Neuronal stem cell (in vitro differentiated cells): ENCODE data around the gene SCN10A.

ENCODE experiments used
- DNase-seq: peaks from one replicate; pipeline ENCODE4 v3.0.0-alpha.2; 2013; ENCODE audit warnings: low spot score
- H2AFZ ChIP-seq: one replicate; pipeline ENCODE4 v1.6.1; 2013; ENCODE audit warnings: mild to moderate bottlenecking, low read length, inconsistent platforms
- H2AK5ac ChIP-seq: 2 replicates; pipeline ENCODE4 v1.6.1; 2013; ENCODE audit warnings: low read depth, mild to moderate bottlenecking, inconsistent platforms, low read length, moderate library complexity, mixed read lengths
- H2BK120ac ChIP-seq: 2 replicates; pipeline ENCODE4 v1.6.1; 2013; ENCODE audit warnings: low read depth, mild to moderate bottlenecking, inconsistent platforms, low read length, moderate library complexity, mixed read lengths
- H2BK12ac ChIP-seq: one replicate; pipeline ENCODE4 v1.6.1; 2013; ENCODE audit warnings: low read length, inconsistent platforms
- H2BK15ac ChIP-seq: 2 replicates; pipeline ENCODE4 v1.6.1; 2013; ENCODE audit warnings: mild to moderate bottlenecking, low read length, inconsistent platforms, mixed read lengths
- H2BK5ac ChIP-seq: one replicate; pipeline ENCODE4 v1.6.1; 2013; ENCODE audit warnings: inconsistent platforms, mild to moderate bottlenecking, low read length, moderate library complexity
- H3K14ac ChIP-seq: one replicate; pipeline ENCODE4 v1.6.1; 2013; ENCODE audit warnings: low read length, inconsistent platforms
- H3K18ac ChIP-seq: 2 replicates; pipeline ENCODE4 v1.6.1; 2013; ENCODE audit warnings: low read length, inconsistent platforms
- H3K23ac ChIP-seq: 2 replicates; pipeline ENCODE4 v1.6.1; 2013; ENCODE audit warnings: low read depth, mild to moderate bottlenecking, mixed read lengths, low read length, inconsistent platforms; ENCODE audit not compliant: poor library complexity
- H3K27ac ChIP-seq: replicated peaks from 3 replicates; pipeline ENCODE4 v1.5.1; 2013; ENCODE audit warnings: low read length, inconsistent platforms
- H3K27me3 ChIP-seq, 3 experiments: 2 replicates each; pipeline ENCODE4 v1.6.1; 2013; ENCODE audit warnings: low read length in 3 of 3, mild to moderate bottlenecking in 2 of 3, inconsistent platforms in 1 of 3, low read depth in 1 of 3, mixed read lengths in 1 of 3, moderate library complexity in 1 of 3; ENCODE audit not compliant: control insufficient read depth in 3 of 3, insufficient read depth in 3 of 3
- H3K36me3 ChIP-seq, 2 donors: replicated peaks in 1 of 2; 2 replicates each; pipeline ENCODE4 v1.6.1; 2013; ENCODE audit warnings: low read length in 2 of 2; ENCODE audit not compliant: control insufficient read depth in 2 of 2, insufficient read depth in 2 of 2
- H3K4ac ChIP-seq: 2 replicates; pipeline ENCODE4 v1.6.1; 2013; ENCODE audit warnings: inconsistent platforms, mild to moderate bottlenecking, low read length, moderate library complexity
- H3K4me1 ChIP-seq, 2 donors: 1 replicate in 1 of 2; 2 replicates in 1 of 2; pipeline ENCODE4 v1.6.1; 2013; ENCODE audit warnings: low read length in 2 of 2, low read depth in 1 of 2; ENCODE audit not compliant: control insufficient read depth in 2 of 2, insufficient read depth in 1 of 2
- H3K4me2 ChIP-seq: one replicate; pipeline ENCODE4 v1.6.1; 2013; ENCODE audit warnings: mild to moderate bottlenecking, low read length, inconsistent platforms; ENCODE audit not compliant: insufficient read depth, poor library complexity, severe bottlenecking
- H3K4me3 ChIP-seq, 2 donors: 2 replicates each; pipeline ENCODE4 v1.5.1; 2013; ENCODE audit warnings: low read length in 2 of 2, mild to moderate bottlenecking in 2 of 2, inconsistent platforms in 1 of 2, moderate library complexity in 1 of 2
- H3K79me1 ChIP-seq: one replicate; pipeline ENCODE4 v1.6.1; 2013; ENCODE audit warnings: low read depth, mild to moderate bottlenecking, inconsistent platforms, low read length, moderate library complexity
- H3K9ac ChIP-seq: one replicate; pipeline ENCODE4 v1.6.1; 2013; ENCODE audit warnings: mild to moderate bottlenecking, low read depth, low read length, inconsistent platforms; ENCODE audit not compliant: poor library complexity
- H3K9me3 ChIP-seq, 2 donors: replicated peaks in 1 of 2; 2 replicates each; pipeline versions ENCODE3 to v1.6.1; 2013; ENCODE audit warnings: low read length in 2 of 2, mild to moderate bottlenecking in 2 of 2, inconsistent platforms in 1 of 2, low read depth in 1 of 2, mixed read lengths in 1 of 2, moderate library complexity in 1 of 2; ENCODE audit not compliant: control insufficient read depth in 2 of 2, insufficient read depth in 1 of 2
- H4K8ac ChIP-seq: one replicate; pipeline ENCODE4 v1.6.1; 2013; ENCODE audit warnings: low read depth, mild to moderate bottlenecking, inconsistent platforms, low read length, moderate library complexity
- H4K91ac ChIP-seq: one replicate; pipeline ENCODE4 v1.6.1; 2013; ENCODE audit warnings: low read length, low read depth, mild to moderate bottlenecking, inconsistent platforms; ENCODE audit not compliant: poor library complexity
- WGBS, 2 donors: extraction: QIAGEN DNeasy Blood & Tissue Kit; methylation state at CpG; one replicate each; pipeline ENCODE4 v1.1.7; 2013; ENCODE audit warnings: missing lambda C conversion rate in 2 of 2, mixed read lengths in 1 of 2; ENCODE audit not compliant: insufficient read length in 2 of 2, insufficient replicate concordance in 1 of 2; ENCODE audit errors: extremely low coverage in 2 of 2; 5-methylcytosine and 5-hydroxymethylcytosine counted together

The SCN10A gene

GRCh38 chr3:38827791-38828190 lies 11.8 kb upstream of the SCN10A start:
- Histone ChIP-seq H3K27ac (no peak overlapping the region), H2BK5ac (no peak overlapping the region), H3K9ac (no peak overlapping the region), H3K79me1 (no peaks in the 10 kb centered on the region), H3K9me3 (no peaks in the 10 kb centered on the region), H2BK120ac (no peak overlapping the region), H3K14ac (no peak overlapping the region), H2BK15ac (no peak overlapping the region), H3K18ac (no peak overlapping the region), H3K36me3 (no peaks in the 10 kb centered on the region), H2BK12ac (no peak overlapping the region), H4K8ac (no peak overlapping the region), H3K27me3 (peaks cover 0 to 3% (median 0%) of the 10 kb centered on the region in 3 experiments), H3K4me2 (no peak overlapping the region), H3K4ac (no peak overlapping the region), H3K23ac (no peak overlapping the region), H3K4me3 (no peak overlapping the region), H4K91ac (no peak overlapping the region), H2AK5ac (no peak overlapping the region), H3K4me1 (peaks cover 4 to 11% of the 10 kb centered on the region in 2 donors), H2AFZ (no peak overlapping the region)
- no peak for DNase-seq

- H2AK5ac ChIP-seq, result no peak overlapping the region
- H3K4me2 ChIP-seq, result no peak overlapping the region
- no peak overlapping the region for H2BK12ac ChIP-seq
- peaks cover 0 to 3% (median 0%) of the 10 kb centered on the region in 3 experiments for H3K27me3 ChIP-seq
- no peaks in the 10 kb centered on the region for H3K9me3 ChIP-seq
- peak overlapping the region; percentile 66 for H3K9ac ChIP-seq
- no peak overlapping the region for H4K8ac ChIP-seq
- no peak overlapping the region for H3K18ac ChIP-seq
- H3K4ac ChIP-seq, result no peak overlapping the region
- peaks cover 4 to 11% of the 10 kb centered on the region in 2 donors for H3K4me1 ChIP-seq
- no peak overlapping the region for H2BK120ac ChIP-seq
- H3K4me3 ChIP-seq, result no peak overlapping the region
- no peak for DNase-seq
- WGBS, 2 donors, result no CpG with 5 or more reads among the region's 2 CpGs
- H3K23ac ChIP-seq, result no peak overlapping the region
- H2BK5ac ChIP-seq, result no peak overlapping the region
- H3K27ac ChIP-seq, result no peak overlapping the region
- no peak overlapping the region for H2BK15ac ChIP-seq
- H3K79me1 ChIP-seq, result no peaks in the 10 kb centered on the region
- H3K36me3 ChIP-seq, result no peaks in the 10 kb centered on the region
- H4K91ac ChIP-seq, result no peak overlapping the region
- no peak overlapping the region for H3K14ac ChIP-seq
- H2AFZ ChIP-seq, result no peak overlapping the region
Measured at GRCh38 chr3:38826001-38826400, 10.0 kb upstream of the SCN10A start.

GRCh38 chr3:38824349-38824748 lies 8.3 kb upstream of the SCN10A start:
- no peak overlapping the region for H3K4ac ChIP-seq
- peaks cover 4 to 9% of the 10 kb centered on the region in 2 donors for H3K4me1 ChIP-seq
- no peak overlapping the region for H3K27ac ChIP-seq
- H2BK12ac ChIP-seq, result no peak overlapping the region
- no peak overlapping the region for H2BK120ac ChIP-seq
- H3K27me3 ChIP-seq, result peaks cover 0 to 3% (median 0%) of the 10 kb centered on the region in 3 experiments
- no peak overlapping the region for H4K91ac ChIP-seq
- no peak for DNase-seq
- no peak overlapping the region for H2BK15ac ChIP-seq
- no CpG with 5 or more reads among the region's 4 CpGs for WGBS, 2 donors
- no peak overlapping the region for H3K4me3 ChIP-seq
- H2AFZ ChIP-seq, result no peak overlapping the region
- no peak overlapping the region for H4K8ac ChIP-seq
- H3K9me3 ChIP-seq, result no peaks in the 10 kb centered on the region
- H3K36me3 ChIP-seq, result no peaks in the 10 kb centered on the region
- no peak overlapping the region for H3K4me2 ChIP-seq
- H3K23ac ChIP-seq, result no peak overlapping the region
- no peak overlapping the region for H3K9ac ChIP-seq
- no peak overlapping the region for H3K18ac ChIP-seq
- no peaks in the 10 kb centered on the region for H3K79me1 ChIP-seq
- no peak overlapping the region for H2BK5ac ChIP-seq
- no peak overlapping the region for H3K14ac ChIP-seq
- no peak overlapping the region for H2AK5ac ChIP-seq

GRCh38 chr3:38823722-38824121 lies 7.7 kb upstream of the SCN10A start:
- Histone ChIP-seq H2AK5ac (no peak overlapping the region), H4K91ac (no peak overlapping the region), H4K8ac (no peak overlapping the region), H3K23ac (peak overlapping the region; percentile 4), H3K18ac (no peak overlapping the region), H3K27ac (no peak overlapping the region), H3K9me3 (no peaks in the 10 kb centered on the region), H3K4me1 (peaks cover 4 to 6% of the 10 kb centered on the region in 2 donors), H3K4me3 (no peak overlapping the region), H3K14ac (no peak overlapping the region), H3K4ac (no peak overlapping the region), H2BK15ac (no peak overlapping the region), H3K79me1 (no peaks in the 10 kb centered on the region), H2BK120ac (no peak overlapping the region), H2AFZ (no peak overlapping the region), H3K9ac (no peak overlapping the region), H2BK12ac (no peak overlapping the region), H3K27me3 (peaks cover 0 to 3% (median 0%) of the 10 kb centered on the region in 3 experiments), H2BK5ac (no peak overlapping the region), H3K36me3 (no peaks in the 10 kb centered on the region), H3K4me2 (no peak overlapping the region)
- no peak for DNase-seq
- WGBS, 2 donors, result no CpG with 5 or more reads among the region's 8 CpGs
